GM12874 (cell line): ENCODE measurements around the gene C10orf53.
A peak's percentile ranks its signal among the peaks of the same experiment; 100 is the strongest.

Experiments used
- CTCF ChIP-seq: IDR thresholded peaks from 2 replicates; pipeline ENCODE4 v1.5.1; 2011; ENCODE audit warnings: low read depth, mild to moderate bottlenecking, control low read depth, low read length, moderate library complexity; ENCODE audit not compliant: insufficient read depth

The C10orf53 gene

GRCh38 chr10:49743464-49744075 is 64.1 kb downstream of the C10orf53 start:
- TF ChIP-seq CTCF: no peak

- no peak for TF ChIP-seq CTCF
Measured at GRCh38 chr10:49744091-49744685, 64.7 kb downstream of the C10orf53 start.

GRCh38 chr10:49744924-49745605 is 65.6 kb downstream of the C10orf53 start:
- 0 out of 2 replicates have a peak, but pooled peaks have one; percentile 11 for TF ChIP-seq CTCF

- no peak for TF ChIP-seq CTCF
Measured at GRCh38 chr10:49745756-49746155, 66.3 kb downstream of the C10orf53 start.

GRCh38 chr10:49746626-49747302 is 67.3 kb downstream of the C10orf53 start:
- TF ChIP-seq CTCF: no peak
